Endothelial cell (in vitro differentiated cells): ENCODE measurements around the gene PHKB. TPM values are rescaled to one million over a fixed set of nuclear protein-coding genes. Genes with fewer than 3 reads are reported as not detected.

ENCODE experiments used
- DNase-seq: peaks from one replicate; pipeline ENCODE4 v3.0.0; 2021; ENCODE audit warnings: low spot score
- H3K27ac Mint-ChIP-seq: one replicate; pipeline ENCODE4 v1.8.0; 2021; ENCODE audit warnings: mixed read lengths, inconsistent platforms; ENCODE audit not compliant: unreplicated experiment
- H3K27me3 Mint-ChIP-seq: one replicate; pipeline ENCODE4 v1.8.0; 2021; ENCODE audit warnings: mild to moderate bottlenecking, moderate library complexity, mixed read lengths, inconsistent platforms; ENCODE audit not compliant: unreplicated experiment
- H3K36me3 Mint-ChIP-seq: one replicate; pipeline ENCODE4 v1.8.0; 2021; ENCODE audit warnings: mild to moderate bottlenecking, low read depth, mixed read lengths, inconsistent platforms; ENCODE audit not compliant: unreplicated experiment
- H3K4me1 Mint-ChIP-seq: one replicate; pipeline ENCODE4 v1.8.0; 2021; ENCODE audit warnings: mild to moderate bottlenecking, mixed read lengths, inconsistent platforms; ENCODE audit not compliant: unreplicated experiment
- H3K4me3 Mint-ChIP-seq: one replicate; pipeline ENCODE4 v1.8.0; 2021; ENCODE audit warnings: mild to moderate bottlenecking, mixed read lengths, inconsistent platforms; ENCODE audit not compliant: unreplicated experiment
- H3K9me3 Mint-ChIP-seq: one replicate; pipeline ENCODE4 v1.8.0; 2021; ENCODE audit warnings: mixed read lengths, inconsistent platforms; ENCODE audit not compliant: unreplicated experiment
- total RNA-seq: library from RNA; stranded (reverse); fragmentation: NEBNext Ultra II Directional; extraction: Animal tissue kit (Norgen Biotek cat#: 25700); gene quantifications from one replicate; pipeline ENCODE4 v1.2.1, GENCODE V29; 2021; ENCODE audit not compliant: unreplicated experiment
- TF ChIP-seq, protein P1 (sequence below): fragments of 200-600 bp; sonication (generic); IDR thresholded peaks from one replicate; pipeline ENCODE4 v1.5.0; 2021; ENCODE audit warnings: antibody characterized with exemption; ENCODE audit not compliant: unreplicated experiment

The PHKB gene
- total RNA-seq, 1 donor from 2014 or later: 125 TPM

DNA sequence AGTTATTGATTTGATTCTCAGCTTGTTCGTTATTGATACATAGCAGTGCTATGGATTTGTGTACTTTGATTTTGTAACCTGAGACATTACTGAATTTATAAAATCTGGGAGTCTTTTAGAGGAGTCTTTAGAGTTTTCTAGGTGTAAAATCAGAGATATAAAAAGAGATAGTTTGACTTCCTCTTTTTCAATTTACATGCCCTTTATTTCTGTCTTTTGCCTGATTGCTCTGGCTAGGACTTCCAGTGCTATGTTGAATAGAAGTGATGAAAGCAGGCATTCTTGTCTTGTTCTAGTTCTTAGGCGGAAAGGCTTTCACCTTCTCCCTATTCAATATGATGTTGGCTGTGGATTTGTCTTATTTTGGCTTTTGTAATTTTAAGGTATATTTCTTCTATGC, 106.2 kb downstream of the PHKB start:
- H3K4me1 Mint-ChIP-seq: no peaks in the 10 kb centered on the region
- TF ChIP-seq, protein P1, sequence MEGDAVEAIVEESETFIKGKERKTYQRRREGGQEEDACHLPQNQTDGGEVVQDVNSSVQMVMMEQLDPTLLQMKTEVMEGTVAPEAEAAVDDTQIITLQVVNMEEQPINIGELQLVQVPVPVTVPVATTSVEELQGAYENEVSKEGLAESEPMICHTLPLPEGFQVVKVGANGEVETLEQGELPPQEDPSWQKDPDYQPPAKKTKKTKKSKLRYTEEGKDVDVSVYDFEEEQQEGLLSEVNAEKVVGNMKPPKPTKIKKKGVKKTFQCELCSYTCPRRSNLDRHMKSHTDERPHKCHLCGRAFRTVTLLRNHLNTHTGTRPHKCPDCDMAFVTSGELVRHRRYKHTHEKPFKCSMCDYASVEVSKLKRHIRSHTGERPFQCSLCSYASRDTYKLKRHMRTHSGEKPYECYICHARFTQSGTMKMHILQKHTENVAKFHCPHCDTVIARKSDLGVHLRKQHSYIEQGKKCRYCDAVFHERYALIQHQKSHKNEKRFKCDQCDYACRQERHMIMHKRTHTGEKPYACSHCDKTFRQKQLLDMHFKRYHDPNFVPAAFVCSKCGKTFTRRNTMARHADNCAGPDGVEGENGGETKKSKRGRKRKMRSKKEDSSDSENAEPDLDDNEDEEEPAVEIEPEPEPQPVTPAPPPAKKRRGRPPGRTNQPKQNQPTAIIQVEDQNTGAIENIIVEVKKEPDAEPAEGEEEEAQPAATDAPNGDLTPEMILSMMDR: no peak
- no peaks in the 10 kb centered on the region for H3K9me3 Mint-ChIP-seq
- DNase-seq: no peak
- H3K4me3 Mint-ChIP-seq: no peak overlapping the region
- H3K27me3 Mint-ChIP-seq: peaks cover 1% of the 10 kb centered on the region
- H3K27ac Mint-ChIP-seq: no peak overlapping the region
- peaks cover 33% of the 10 kb centered on the region for H3K36me3 Mint-ChIP-seq

DNA sequence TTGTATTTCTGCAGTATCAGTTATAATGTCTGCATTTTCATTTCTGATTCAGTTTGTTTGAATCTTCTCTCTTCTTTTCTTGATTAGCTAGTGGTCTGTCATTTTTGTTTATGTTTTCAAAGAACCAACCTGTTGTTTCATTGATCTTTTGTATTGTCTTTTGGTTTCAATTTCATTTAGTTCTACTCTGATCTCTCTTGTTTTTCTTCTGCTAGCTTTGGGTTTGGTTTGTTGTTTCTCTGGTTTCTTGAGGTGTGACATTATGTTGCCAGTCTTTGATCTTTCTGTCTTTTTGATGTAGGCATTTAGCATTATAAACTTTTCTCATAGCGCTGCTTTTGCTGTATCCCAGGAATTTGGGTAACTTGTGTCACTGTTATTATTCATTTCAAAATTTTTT, 107.2 kb downstream of the PHKB start:
- TF ChIP-seq, protein P1: no peak
- Mint-ChIP-seq H3K27me3 (peaks cover 2% of the 10 kb centered on the region), H3K27ac (no peak overlapping the region), H3K36me3 (peaks cover 35% of the 10 kb centered on the region), H3K4me1 (no peaks in the 10 kb centered on the region), H3K4me3 (no peak overlapping the region), H3K9me3 (no peaks in the 10 kb centered on the region)
- no peak for DNase-seq

DNA sequence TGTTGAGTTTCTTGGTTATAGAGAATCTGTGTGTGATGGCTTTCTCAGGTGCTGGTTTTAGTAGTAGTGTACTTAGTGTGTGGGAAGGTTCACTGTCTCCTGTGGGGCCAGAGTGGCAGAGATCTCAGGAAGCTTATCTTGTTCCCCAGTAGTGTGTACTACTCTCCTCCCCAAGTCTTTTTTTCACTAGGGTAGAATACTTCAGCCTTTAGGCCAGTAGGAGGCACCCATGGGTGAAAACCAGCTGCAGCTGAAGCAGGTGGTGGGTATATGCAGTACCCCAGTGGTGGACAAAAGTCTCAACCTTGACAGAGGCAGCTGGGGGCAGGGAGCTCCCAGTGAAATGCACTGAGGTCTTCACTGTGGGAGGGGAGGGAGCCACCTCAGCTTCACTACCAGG, 109.9 kb downstream of the PHKB start:
- H3K9me3 Mint-ChIP-seq: no peaks in the 10 kb centered on the region
- peaks cover 2% of the 10 kb centered on the region for H3K27me3 Mint-ChIP-seq
- TF ChIP-seq, protein P1: no peak
- H3K36me3 Mint-ChIP-seq: peaks cover 31% of the 10 kb centered on the region
- no peaks in the 10 kb centered on the region for H3K4me1 Mint-ChIP-seq
- no peak overlapping the region for H3K27ac Mint-ChIP-seq
- no peak for DNase-seq
- no peak overlapping the region for H3K4me3 Mint-ChIP-seq

- H3K4me1 Mint-ChIP-seq: no peaks in the 10 kb centered on the region
- no peaks in the 10 kb centered on the region for H3K9me3 Mint-ChIP-seq
- DNase-seq: no peak
- H3K27ac Mint-ChIP-seq: no peak overlapping the region
- TF ChIP-seq, protein P1: no peak
- peaks cover 26% of the 10 kb centered on the region for H3K36me3 Mint-ChIP-seq
- H3K4me3 Mint-ChIP-seq: no peak overlapping the region
- peaks cover 2% of the 10 kb centered on the region for H3K27me3 Mint-ChIP-seq
Measured at GRCh38 chr16:47571711-47572110, 110.6 kb downstream of the PHKB start.

DNA sequence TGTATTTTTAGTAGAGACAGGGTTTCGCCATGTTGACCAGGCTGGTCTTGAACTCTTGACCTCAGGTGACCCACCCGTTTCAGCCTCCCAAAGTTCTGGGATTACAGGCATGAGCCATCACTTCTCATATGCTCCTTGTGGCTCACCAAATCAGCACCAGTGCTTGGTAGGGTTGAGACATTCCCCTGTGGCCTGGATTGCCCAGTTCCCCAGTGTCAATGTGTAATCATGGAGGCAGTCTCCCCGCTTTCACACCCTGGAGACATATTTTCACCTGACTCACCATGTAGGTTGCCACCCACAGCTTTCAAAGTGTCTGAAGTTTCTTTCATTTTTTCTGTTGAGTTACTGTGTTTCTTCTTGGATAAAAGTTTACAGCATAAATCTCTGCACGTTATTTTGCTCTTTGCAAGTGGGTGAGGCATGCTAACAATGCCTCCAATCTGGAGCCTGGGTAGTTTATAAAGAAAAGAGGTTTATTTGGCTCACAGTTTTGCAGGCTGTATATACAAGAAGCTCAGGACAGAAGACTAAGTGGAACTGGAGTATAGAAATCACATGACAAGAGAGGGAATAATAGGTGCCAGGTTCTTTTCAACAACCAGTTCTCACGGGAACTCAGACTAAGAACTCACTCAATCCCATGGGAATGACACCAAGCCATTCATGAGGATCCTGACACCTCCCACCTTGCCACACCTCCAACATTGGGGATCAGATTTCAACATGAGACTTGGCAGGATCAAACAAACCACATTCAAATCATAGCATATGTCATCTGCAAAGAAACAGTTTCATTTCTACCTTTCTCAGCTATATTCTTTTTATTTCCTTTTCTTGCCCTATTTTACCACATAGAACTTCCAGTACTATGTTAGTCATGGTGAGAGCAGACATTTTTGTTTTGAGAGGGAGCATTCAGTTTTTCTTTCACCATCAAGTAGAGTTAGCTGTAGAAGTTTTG, 113.2 kb downstream of the PHKB start:
- peaks cover 20% of the 10 kb centered on the region for H3K36me3 Mint-ChIP-seq
- no peaks in the 10 kb centered on the region for H3K9me3 Mint-ChIP-seq
- no peak for DNase-seq
- H3K4me3 Mint-ChIP-seq: no peak overlapping the region
- H3K4me1 Mint-ChIP-seq: no peaks in the 10 kb centered on the region
- TF ChIP-seq, protein P1: no peak
- H3K27ac Mint-ChIP-seq: no peak overlapping the region
- peaks cover 2% of the 10 kb centered on the region for H3K27me3 Mint-ChIP-seq
